ENCODE measurements around the gene ST8SIA1.

ST8SIA1 gene

DNA sequence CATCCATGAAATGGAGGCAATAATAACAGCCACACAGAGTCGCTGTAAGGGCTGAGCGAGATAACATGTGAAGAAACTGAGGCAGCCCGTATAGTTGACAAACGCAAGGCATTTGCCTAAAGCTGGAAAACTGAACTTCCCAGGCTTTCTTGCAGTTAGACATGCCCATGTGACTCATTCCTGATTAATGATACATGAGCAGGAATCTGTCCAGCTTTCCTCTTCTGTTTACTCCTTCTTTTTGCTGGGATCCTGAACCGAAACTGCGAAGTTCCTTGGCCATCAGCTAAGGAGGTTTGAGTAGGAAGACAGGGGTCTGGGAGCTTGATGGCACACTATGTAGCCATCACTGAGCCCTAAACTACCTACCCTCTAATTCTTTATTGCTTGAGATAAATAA is 52.2 kb downstream of the ST8SIA1 start:
- no peak overlapping the region for H2AFZ ChIP-seq (ENCODE audit: insufficient read depth, low read length, poor library complexity)
- H4K91ac ChIP-seq (ENCODE audit: low read depth, low read length): no peak overlapping the region
- no peak overlapping the region for H3K9ac ChIP-seq (ENCODE audit: low read length)
- no peak overlapping the region for H4K8ac ChIP-seq (ENCODE audit: low read depth, low read length)
- WGBS (ENCODE audit: extremely low coverage, insufficient coverage, insufficient read length): no CpG with 5 or more reads among the region's 6 CpGs
- H3K4ac ChIP-seq (ENCODE audit: low read depth, low read length): no peak overlapping the region
- H3K27me3 ChIP-seq (ENCODE audit: insufficient read depth, low read length): no peaks in the 10 kb centered on the region
- H2AK5ac ChIP-seq (ENCODE audit: low read length): no peak overlapping the region
- no peak overlapping the region for H3K4me3 ChIP-seq (ENCODE audit: low read depth, low read length)
- peaks cover 0 to 1% of the 10 kb centered on the region in 2 experiments for H3K4me1 ChIP-seq (ENCODE audit: control insufficient read depth in 1 of 2, insufficient read depth in 2 of 2, low read length in 2 of 2)
- no peaks in the 10 kb centered on the region for H3K36me3 ChIP-seq (ENCODE audit: control insufficient read depth in 1 of 2, insufficient read depth in 2 of 2, low read length in 2 of 2)
- no peak overlapping the region for H3K23ac ChIP-seq (ENCODE audit: low read length)
- no peak overlapping the region for H3K18ac ChIP-seq (ENCODE audit: low read length)
- no peaks in the 10 kb centered on the region for H3K9me3 ChIP-seq (ENCODE audit: insufficient read depth, low read depth, low read length)
- H3K79me2 ChIP-seq (ENCODE audit: control insufficient read depth, insufficient read depth, low read length, poor library complexity): no peaks in the 10 kb centered on the region
- H2BK5ac ChIP-seq (ENCODE audit: low read depth, low read length, poor library complexity): no peak overlapping the region
- no peak overlapping the region for H4K12ac ChIP-seq (ENCODE audit: low read depth, low read length)
- DNase-seq: peak; percentile 28 to 65
- no peak overlapping the region for H3K14ac ChIP-seq (ENCODE audit: low read length)
- no peaks in the 10 kb centered on the region for H3K79me1 ChIP-seq (ENCODE audit: low read length)
- H2BK120ac ChIP-seq (ENCODE audit: insufficient read depth, low read length, poor library complexity): no peak overlapping the region
- no peak overlapping the region for H3K4me2 ChIP-seq (ENCODE audit: low read length)
- no peak overlapping the region for H2BK12ac ChIP-seq (ENCODE audit: low read length)
- H3K27ac ChIP-seq (ENCODE audit: low read depth, low read length): no peak overlapping the region

DNA sequence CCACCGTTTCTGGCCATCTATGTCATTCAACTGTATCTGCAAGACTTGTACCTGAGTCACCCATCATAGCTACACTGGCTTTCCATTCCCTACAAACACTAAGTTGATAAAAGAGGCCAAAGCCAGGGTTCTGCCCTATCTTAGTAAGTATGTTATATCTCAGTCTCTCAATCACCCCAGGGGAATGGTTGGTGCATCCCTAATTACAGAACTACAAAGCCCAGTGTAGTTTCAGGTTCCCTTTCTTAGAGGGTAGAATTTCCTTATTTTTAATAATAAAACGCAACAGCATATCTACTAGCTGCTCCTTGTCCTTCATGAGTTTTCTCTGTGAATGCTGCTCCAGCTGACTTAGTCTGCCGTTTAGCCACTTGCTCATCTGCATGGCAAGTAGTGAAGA is 57.6 kb downstream of the ST8SIA1 start:
- Histone ChIP-seq H3K18ac (ENCODE audit: low read length) (no peak overlapping the region), H4K8ac (ENCODE audit: low read depth, low read length) (no peak overlapping the region), H3K27ac (ENCODE audit: low read depth, low read length) (no peak overlapping the region), H3K4ac (ENCODE audit: low read depth, low read length) (no peak overlapping the region), H3K27me3 (ENCODE audit: insufficient read depth, low read length) (no peaks in the 10 kb centered on the region), H2BK120ac (ENCODE audit: insufficient read depth, low read length, poor library complexity) (no peak overlapping the region), H3K14ac (ENCODE audit: low read length) (no peak overlapping the region), H4K91ac (ENCODE audit: low read depth, low read length) (no peak overlapping the region), H3K79me1 (ENCODE audit: low read length) (peaks cover 4% of the 10 kb centered on the region), H3K23ac (ENCODE audit: low read length) (no peak overlapping the region), H2BK12ac (ENCODE audit: low read length) (no peak overlapping the region), H3K4me1 (ENCODE audit: control insufficient read depth in 1 of 2, insufficient read depth in 2 of 2, low read length in 2 of 2) (peaks cover 3 to 4% of the 10 kb centered on the region in 2 experiments), H3K9ac (ENCODE audit: low read length) (no peak overlapping the region), H3K4me3 (ENCODE audit: low read depth, low read length) (no peak overlapping the region), H2AFZ (ENCODE audit: insufficient read depth, low read length, poor library complexity) (no peak overlapping the region), H3K36me3 (ENCODE audit: control insufficient read depth in 1 of 2, insufficient read depth in 2 of 2, low read length in 2 of 2) (no peaks in the 10 kb centered on the region), H3K4me2 (ENCODE audit: low read length) (no peak overlapping the region), H2AK5ac (ENCODE audit: low read length) (no peak overlapping the region), H2BK5ac (ENCODE audit: low read depth, low read length, poor library complexity) (no peak overlapping the region), H3K9me3 (ENCODE audit: insufficient read depth, low read depth, low read length) (no peaks in the 10 kb centered on the region), H4K12ac (ENCODE audit: low read depth, low read length) (no peak overlapping the region), H3K79me2 (ENCODE audit: control insufficient read depth, insufficient read depth, low read length, poor library complexity) (no peaks in the 10 kb centered on the region)
- WGBS (ENCODE audit: extremely low coverage, insufficient coverage, insufficient read length): no CpG with 5 or more reads among the region's 3 CpGs
- peak in 1 of 2 donors; percentile 12 for DNase-seq

DNA sequence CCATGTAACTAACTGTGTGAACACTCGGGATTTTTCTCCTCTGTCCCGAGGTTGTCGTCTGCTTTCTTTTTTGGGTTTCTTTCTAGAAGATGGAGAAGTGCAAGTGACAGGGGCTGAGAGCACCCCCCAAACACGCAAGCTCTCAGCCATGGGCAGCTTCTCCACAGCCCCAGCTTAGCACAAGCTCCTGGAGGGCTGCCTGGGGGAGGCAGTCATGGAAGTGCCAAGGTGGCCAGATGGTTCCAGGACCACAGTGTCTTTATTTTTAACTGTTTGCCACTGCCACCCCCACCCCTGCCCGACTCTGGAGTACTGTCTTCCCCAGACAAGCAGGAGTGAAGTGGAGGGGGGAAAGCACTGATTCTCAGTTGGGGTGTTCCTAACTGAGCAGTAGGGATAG is 58.2 kb downstream of the ST8SIA1 start:
- no CpG with 5 or more reads among the region's 5 CpGs for WGBS (ENCODE audit: extremely low coverage, insufficient coverage, insufficient read length)
- no peaks in the 10 kb centered on the region for H3K79me2 ChIP-seq (ENCODE audit: control insufficient read depth, insufficient read depth, low read length, poor library complexity)
- H3K9ac ChIP-seq (ENCODE audit: low read length): no peak overlapping the region
- H3K27ac ChIP-seq (ENCODE audit: low read depth, low read length): peak overlapping the region; percentile 82
- no peak overlapping the region for H3K4ac ChIP-seq (ENCODE audit: low read depth, low read length)
- peaks cover 3 to 4% of the 10 kb centered on the region in 2 experiments for H3K4me1 ChIP-seq (ENCODE audit: control insufficient read depth in 1 of 2, insufficient read depth in 2 of 2, low read length in 2 of 2)
- peak overlapping the region; percentile 45 for H3K14ac ChIP-seq (ENCODE audit: low read length)
- H3K23ac ChIP-seq (ENCODE audit: low read length): no peak overlapping the region
- no peak overlapping the region for H4K12ac ChIP-seq (ENCODE audit: low read depth, low read length)
- no peak for DNase-seq
- no peak overlapping the region for H2AK5ac ChIP-seq (ENCODE audit: low read length)
- peak overlapping the region; percentile 3 for H4K8ac ChIP-seq (ENCODE audit: low read depth, low read length)
- H2BK120ac ChIP-seq (ENCODE audit: insufficient read depth, low read length, poor library complexity): peak overlapping the region; percentile 70
- H2AFZ ChIP-seq (ENCODE audit: insufficient read depth, low read length, poor library complexity): no peak overlapping the region
- H3K4me3 ChIP-seq (ENCODE audit: low read depth, low read length): no peak overlapping the region
- no peak overlapping the region for H3K4me2 ChIP-seq (ENCODE audit: low read length)
- H3K18ac ChIP-seq (ENCODE audit: low read length): peak overlapping the region; percentile 12
- H2BK12ac ChIP-seq (ENCODE audit: low read length): peak overlapping the region; percentile 46
- H3K36me3 ChIP-seq (ENCODE audit: control insufficient read depth in 1 of 2, insufficient read depth in 2 of 2, low read length in 2 of 2): no peaks in the 10 kb centered on the region
- H4K91ac ChIP-seq (ENCODE audit: low read depth, low read length): peak overlapping the region; percentile 58
- H3K27me3 ChIP-seq (ENCODE audit: insufficient read depth, low read length): no peaks in the 10 kb centered on the region
- H3K9me3 ChIP-seq (ENCODE audit: insufficient read depth, low read depth, low read length): no peaks in the 10 kb centered on the region
- H3K79me1 ChIP-seq (ENCODE audit: low read length): peaks cover 4% of the 10 kb centered on the region
- H2BK5ac ChIP-seq (ENCODE audit: low read depth, low read length, poor library complexity): peak overlapping the region; percentile 60

DNA sequence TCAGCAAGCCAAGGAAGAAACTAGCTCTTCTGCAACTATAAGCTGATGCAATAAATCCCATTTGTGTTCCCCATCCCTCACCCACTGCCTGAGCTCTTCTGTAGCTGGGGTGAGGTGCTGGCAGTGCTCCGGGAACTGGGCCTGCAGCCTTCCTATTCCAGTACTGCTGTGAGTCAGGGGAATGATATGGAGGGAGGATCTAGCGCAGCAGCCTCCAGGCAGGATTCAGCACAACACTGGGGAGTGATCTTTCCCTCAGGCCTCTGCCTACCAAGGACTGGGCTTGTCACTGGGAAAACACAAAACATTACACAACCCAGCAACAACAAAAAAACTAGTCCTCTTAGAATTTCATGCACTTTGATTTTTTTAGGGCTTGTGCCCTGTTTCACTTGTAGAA is 58.7 kb downstream of the ST8SIA1 start:
- H2BK12ac ChIP-seq (ENCODE audit: low read length): no peak overlapping the region
- H3K9me3 ChIP-seq (ENCODE audit: insufficient read depth, low read depth, low read length): no peaks in the 10 kb centered on the region
- H4K91ac ChIP-seq (ENCODE audit: low read depth, low read length): no peak overlapping the region
- peaks cover 3 to 4% of the 10 kb centered on the region in 2 experiments for H3K4me1 ChIP-seq (ENCODE audit: control insufficient read depth in 1 of 2, insufficient read depth in 2 of 2, low read length in 2 of 2)
- no peak overlapping the region for H3K4me3 ChIP-seq (ENCODE audit: low read depth, low read length)
- no peak overlapping the region for H4K12ac ChIP-seq (ENCODE audit: low read depth, low read length)
- H2BK120ac ChIP-seq (ENCODE audit: insufficient read depth, low read length, poor library complexity): no peak overlapping the region
- H3K14ac ChIP-seq (ENCODE audit: low read length): no peak overlapping the region
- no peak overlapping the region for H2AK5ac ChIP-seq (ENCODE audit: low read length)
- H3K79me2 ChIP-seq (ENCODE audit: control insufficient read depth, insufficient read depth, low read length, poor library complexity): no peaks in the 10 kb centered on the region
- peak overlapping the region; percentile 82 for H3K27ac ChIP-seq (ENCODE audit: low read depth, low read length)
- no peak overlapping the region for H3K18ac ChIP-seq (ENCODE audit: low read length)
- H4K8ac ChIP-seq (ENCODE audit: low read depth, low read length): no peak overlapping the region
- no peak overlapping the region for H2BK5ac ChIP-seq (ENCODE audit: low read depth, low read length, poor library complexity)
- DNase-seq: peak; percentile 98 to 99
- no peak overlapping the region for H3K9ac ChIP-seq (ENCODE audit: low read length)
- WGBS (ENCODE audit: extremely low coverage, insufficient coverage, insufficient read length): no CpG with 5 or more reads among the region's 2 CpGs
- H3K36me3 ChIP-seq (ENCODE audit: control insufficient read depth in 1 of 2, insufficient read depth in 2 of 2, low read length in 2 of 2): no peaks in the 10 kb centered on the region
- peaks cover 4% of the 10 kb centered on the region for H3K79me1 ChIP-seq (ENCODE audit: low read length)
- no peak overlapping the region for H3K23ac ChIP-seq (ENCODE audit: low read length)
- H3K27me3 ChIP-seq (ENCODE audit: insufficient read depth, low read length): no peaks in the 10 kb centered on the region
- H3K4me2 ChIP-seq (ENCODE audit: low read length): peak overlapping the region; percentile 11
- H3K4ac ChIP-seq (ENCODE audit: low read depth, low read length): no peak overlapping the region
- H2AFZ ChIP-seq (ENCODE audit: insufficient read depth, low read length, poor library complexity): no peak overlapping the region

Data from trophoblast cell (in vitro differentiated cells and primary cell).